ENCODE data around the gene PXMP4. TPM values are rescaled to one million over a fixed set of nuclear protein-coding genes. Genes with fewer than 3 reads are reported as not detected.

PXMP4 gene
- total RNA-seq, 1 experiment from 2014 or later = 12.0 TPM

GRCh38 chr20:33681728-33682353, 38.3 kb downstream of the PXMP4 start:
- intact Hi-C loops (cut with micrococcal nuclease; ENCODE audit: unreplicated experiment) (no loop called here), in situ Hi-C loops (cut with HindIII; ENCODE audit: low pct_unique_long_range_greater_than_20kb, low sequenced_read_pairs) (no loop called here)
- no TSS peak for BruUV-seq (replicated peaks)
- Histone ChIP-seq H3K36me3 (ENCODE audit: control insufficient read depth, insufficient read depth, low read length) (no peaks in the 10 kb centered on the region), H3K27ac (ENCODE audit: low read length) (no peak overlapping the region), H3K9me3 (ENCODE audit: control insufficient read depth, insufficient read depth, low read depth, low read length) (no peaks in the 10 kb centered on the region), H3K4me1 (ENCODE audit: control insufficient read depth, insufficient read depth, low read length) (peaks cover 6% of the 10 kb centered on the region), H3K4me3 (ENCODE audit: low read depth in 2 of 2, low read length in 2 of 2) (no peak overlapping the region), H3K27me3 (ENCODE audit: control insufficient read depth, insufficient read depth, low read length) (no peaks in the 10 kb centered on the region)
- ATAC-seq = no peak
- POLR2A ChIA-PET = interaction anchor here (0.5 to 0.7 kb wide), 2 partner anchors 17 to 136 kb away, joined by 3 read pairs; no protein-coding TSS in a partner anchor
- CTCF ChIA-PET = no interaction called here
- DNase-seq (ENCODE audit: low read depth, low spot score) = no peak
- TF ChIP-seq REST (IDR thresholded peaks at IDR 0.05; ENCODE audit: insufficient read depth in 1 of 2, low read depth in 2 of 2, low read length in 1 of 2) (no peak), POLR2AphosphoS5 (IDR thresholded peaks at IDR 0.05; ENCODE audit: low read depth, low read length) (no peak), TCF7L2 (IDR thresholded peaks at IDR 0.05; ENCODE audit: low read depth, low read length) (no peak), CTCF (IDR thresholded peaks at IDR 0.05) (no peak), SIN3A (IDR thresholded peaks at IDR 0.05; ENCODE audit: borderline replicate concordance, insufficient read depth, low read depth, low read length) (no peak)

GRCh38 chr20:33681288-33681687, 38.8 kb downstream of the PXMP4 start:
- Histone ChIP-seq H3K27ac (ENCODE audit: low read length) (no peak overlapping the region), H3K4me1 (ENCODE audit: control insufficient read depth, insufficient read depth, low read length) (peaks cover 6% of the 10 kb centered on the region), H3K36me3 (ENCODE audit: control insufficient read depth, insufficient read depth, low read length) (no peaks in the 10 kb centered on the region), H3K9me3 (ENCODE audit: control insufficient read depth, insufficient read depth, low read depth, low read length) (no peaks in the 10 kb centered on the region), H3K27me3 (ENCODE audit: control insufficient read depth, insufficient read depth, low read length) (no peaks in the 10 kb centered on the region), H3K4me3 (ENCODE audit: low read depth in 2 of 2, low read length in 2 of 2) (no peak overlapping the region)
- BruUV-seq (replicated peaks) = no TSS peak
- ChIA-PET CTCF (no interaction called here), POLR2A (interaction anchor here (0.5 to 0.6 kb wide), 2 partner anchors 136 to 1773 kb away, joined by 3 to 8 read pairs; no protein-coding TSS in a partner anchor)
- DNase-seq (ENCODE audit: low read depth, low spot score) (no peak), ATAC-seq (no peak)
- intact Hi-C loops (cut with micrococcal nuclease; ENCODE audit: unreplicated experiment) (no loop called here), in situ Hi-C loops (cut with HindIII; ENCODE audit: low pct_unique_long_range_greater_than_20kb, low sequenced_read_pairs) (no loop called here)
- TF ChIP-seq SIN3A (IDR thresholded peaks at IDR 0.05; ENCODE audit: borderline replicate concordance, insufficient read depth, low read depth, low read length) (no peak), REST (IDR thresholded peaks at IDR 0.05; ENCODE audit: insufficient read depth in 1 of 2, low read depth in 2 of 2, low read length in 1 of 2) (no peak), POLR2AphosphoS5 (IDR thresholded peaks at IDR 0.05; ENCODE audit: low read depth, low read length) (no peak)
